Measurements from ENCODE around the gene NUBP2.

NUBP2 gene

GRCh38 chr16:1817276-1817589 is 34.5 kb downstream of the NUBP2 start:
- no peak for TF ChIP-seq MAX (IDR thresholded peaks at IDR 0.05)
- TF ChIP-seq CREB1 (IDR thresholded peaks at IDR 0.05; ENCODE audit: low read depth), result no peak
- no peak for TF ChIP-seq ZBTB7A (IDR thresholded peaks at IDR 0.05; ENCODE audit: low read depth)
- no peak for TF ChIP-seq TEAD4 (IDR thresholded peaks at IDR 0.05)

GRCh38 chr16:1817716-1818115 is 35.0 kb downstream of the NUBP2 start:
- TF ChIP-seq CREB1 (IDR thresholded peaks at IDR 0.05; ENCODE audit: low read depth) (no peak), ZBTB7A (IDR thresholded peaks at IDR 0.05; ENCODE audit: low read depth) (no peak), NFIC (IDR thresholded peaks at IDR 0.05) (no peak), YY1 (IDR thresholded peaks at IDR 0.05; ENCODE audit: low read depth) (no peak), RAD21 (IDR thresholded peaks at IDR 0.05; ENCODE audit: low read depth) (no peak), EGR1 (IDR thresholded peaks at IDR 0.05) (no peak), TEAD4 (IDR thresholded peaks at IDR 0.05) (no peak), USF1 (IDR thresholded peaks at IDR 0.05) (no peak), FOXM1 (IDR thresholded peaks at IDR 0.05; ENCODE audit: borderline replicate concordance, low read depth) (no peak), REST (IDR thresholded peaks at IDR 0.05; ENCODE audit: low read depth) (no peak), MAX (IDR thresholded peaks at IDR 0.05) (no peak), EP300 (IDR thresholded peaks at IDR 0.05; ENCODE audit: borderline replicate concordance) (no peak), TCF12 (IDR thresholded peaks at IDR 0.05; ENCODE audit: low read depth) (no peak), TAF1 (IDR thresholded peaks at IDR 0.05; ENCODE audit: low read depth) (no peak)

DNA sequence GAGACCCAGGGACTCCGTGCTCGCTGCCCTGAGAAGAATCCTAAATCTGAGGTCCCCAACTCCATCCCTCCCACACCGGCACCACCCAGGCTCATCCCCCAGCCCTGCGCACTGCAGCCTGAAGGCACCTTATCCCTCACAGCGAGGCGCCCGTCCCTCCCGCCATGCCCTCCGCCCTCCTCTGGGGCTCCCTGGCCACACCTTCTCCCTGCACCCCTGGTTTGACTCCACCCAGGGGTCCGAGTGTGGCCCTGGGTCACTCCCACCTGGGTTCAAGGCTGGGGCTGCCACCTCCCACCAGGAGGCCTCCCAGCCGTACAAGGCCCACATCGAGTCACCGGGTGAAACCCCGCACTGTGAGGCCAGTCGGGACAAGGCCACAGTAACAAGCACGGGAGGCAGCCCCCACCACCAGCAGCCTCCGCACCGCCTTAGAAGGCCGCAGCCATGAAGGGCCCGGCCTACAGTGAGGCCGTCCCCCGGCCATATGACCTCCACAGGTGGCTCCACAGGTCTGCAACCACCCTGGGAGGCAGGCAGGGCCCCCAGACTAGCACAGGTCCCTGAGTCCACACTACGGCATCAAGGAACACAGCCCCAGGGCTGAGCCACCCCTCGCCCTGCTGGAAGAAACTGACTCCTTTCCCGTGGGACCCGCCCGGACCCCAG is 35.6 kb downstream of the NUBP2 start:
- TF ChIP-seq TEAD4 (IDR thresholded peaks at IDR 0.05) (no peak), FOXM1 (IDR thresholded peaks at IDR 0.05; ENCODE audit: borderline replicate concordance, low read depth) (no peak), CREB1 (IDR thresholded peaks at IDR 0.05; ENCODE audit: low read depth) (no peak), NFIC (IDR thresholded peaks at IDR 0.05) (no peak), RAD21 (IDR thresholded peaks at IDR 0.05; ENCODE audit: low read depth) (no peak), EP300 (IDR thresholded peaks at IDR 0.05; ENCODE audit: borderline replicate concordance) (no peak), EGR1 (IDR thresholded peaks at IDR 0.05) (no peak), MAX (IDR thresholded peaks at IDR 0.05) (no peak), YY1 (IDR thresholded peaks at IDR 0.05; ENCODE audit: low read depth) (no peak), ZBTB7A (IDR thresholded peaks at IDR 0.05; ENCODE audit: low read depth) (no peak), CEBPB (IDR thresholded peaks at IDR 0.05) (no peak)

GRCh38 chr16:1818873-1819525 is 36.2 kb downstream of the NUBP2 start:
- no peak for TF ChIP-seq FOXM1 (IDR thresholded peaks at IDR 0.05; ENCODE audit: borderline replicate concordance, low read depth)
- TF ChIP-seq ZBTB7A (IDR thresholded peaks at IDR 0.05; ENCODE audit: low read depth), result no peak
- no peak for TF ChIP-seq TAF1 (IDR thresholded peaks at IDR 0.05; ENCODE audit: low read depth)
- no peak for TF ChIP-seq CREB1 (IDR thresholded peaks at IDR 0.05; ENCODE audit: low read depth)
- TF ChIP-seq NFIC (IDR thresholded peaks at IDR 0.05), result no peak
- no peak for TF ChIP-seq MAX (IDR thresholded peaks at IDR 0.05)

DNA sequence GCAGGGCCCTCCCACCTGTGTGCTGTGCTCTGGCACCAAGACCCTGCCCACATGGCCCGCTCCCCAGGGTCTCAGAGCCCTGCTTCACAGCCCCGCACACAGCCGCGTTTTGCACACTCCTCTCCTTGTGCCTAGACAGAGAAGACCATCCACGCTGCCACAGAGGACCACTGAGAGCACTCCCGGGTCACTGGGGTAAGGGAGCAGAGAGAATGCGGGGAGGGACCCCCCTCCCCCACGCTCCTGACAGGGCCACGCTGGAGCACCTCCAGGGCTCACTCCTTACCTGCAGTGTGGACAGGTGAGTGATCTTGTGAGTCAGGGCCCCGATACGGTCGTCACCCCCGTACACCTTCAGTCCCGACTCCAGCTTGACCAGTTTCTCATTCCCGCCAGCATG is 36.9 kb downstream of the NUBP2 start:
- no peak for TF ChIP-seq USF1 (IDR thresholded peaks at IDR 0.05)
- no peak for TF ChIP-seq YY1 (IDR thresholded peaks at IDR 0.05; ENCODE audit: low read depth)
- TF ChIP-seq TCF12 (IDR thresholded peaks at IDR 0.05; ENCODE audit: low read depth), result no peak
- TF ChIP-seq CEBPB (IDR thresholded peaks at IDR 0.05), result no peak
- TF ChIP-seq TEAD4 (IDR thresholded peaks at IDR 0.05), result no peak
- no peak for TF ChIP-seq TAF1 (IDR thresholded peaks at IDR 0.05; ENCODE audit: low read depth)
- TF ChIP-seq REST (IDR thresholded peaks at IDR 0.05; ENCODE audit: low read depth), result no peak
- no peak for TF ChIP-seq EGR1 (IDR thresholded peaks at IDR 0.05)
- TF ChIP-seq MAX (IDR thresholded peaks at IDR 0.05), result no peak
- no peak for TF ChIP-seq NFIC (IDR thresholded peaks at IDR 0.05)
- no peak for TF ChIP-seq EP300 (IDR thresholded peaks at IDR 0.05; ENCODE audit: borderline replicate concordance)
- TF ChIP-seq CREB1 (IDR thresholded peaks at IDR 0.05; ENCODE audit: low read depth), result no peak

Data from Ishikawa (cell line).